Measurements from ENCODE around the gene ENTPD8.

DNA sequence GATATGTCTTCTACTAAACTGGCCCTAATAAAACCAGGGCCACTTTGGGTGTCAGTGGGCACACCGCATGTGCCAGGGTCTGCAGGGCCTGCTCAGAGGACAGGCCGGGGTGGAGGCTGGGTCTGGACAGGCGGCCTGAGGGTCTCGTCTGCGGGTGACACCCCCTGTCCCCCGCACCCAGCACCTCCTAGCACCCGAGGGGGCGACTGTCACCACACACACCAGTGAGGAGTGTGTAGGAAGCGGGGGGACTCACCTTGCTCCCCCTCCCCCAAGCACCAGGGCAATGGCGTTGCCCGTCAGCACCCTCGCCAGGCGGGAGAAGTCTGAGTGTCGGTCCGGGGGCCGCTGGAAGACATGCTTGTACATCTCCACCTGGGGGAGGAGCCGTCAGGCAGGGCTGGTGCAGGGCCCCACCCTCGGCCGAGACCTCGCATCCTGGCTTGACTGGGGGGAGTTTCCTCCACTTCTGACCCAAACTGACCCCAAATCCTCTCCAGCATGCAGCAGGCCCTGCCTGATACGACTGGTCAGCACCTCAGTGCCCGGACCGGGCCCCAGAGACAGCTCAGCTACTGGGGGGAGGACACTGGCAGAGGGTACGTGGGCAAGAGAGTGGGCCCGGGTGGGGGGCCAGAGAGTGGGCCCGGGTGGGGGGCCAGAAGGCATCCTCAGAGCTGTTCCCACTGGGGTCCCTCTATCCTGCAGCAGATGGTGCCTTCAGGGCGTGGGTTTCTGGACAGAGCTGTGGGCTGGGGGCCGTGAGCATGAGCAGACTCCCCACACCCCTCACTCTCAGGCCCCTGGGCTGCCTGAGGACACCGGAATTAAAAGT lies 36.8 kb upstream of the ENTPD8 start:
- TF ChIP-seq POLR2A (IDR thresholded peaks at IDR 0.05) (no peak), POLR2AphosphoS5 (IDR thresholded peaks at IDR 0.05) (no peak)
- TF ChIP-seq, protein P1, sequence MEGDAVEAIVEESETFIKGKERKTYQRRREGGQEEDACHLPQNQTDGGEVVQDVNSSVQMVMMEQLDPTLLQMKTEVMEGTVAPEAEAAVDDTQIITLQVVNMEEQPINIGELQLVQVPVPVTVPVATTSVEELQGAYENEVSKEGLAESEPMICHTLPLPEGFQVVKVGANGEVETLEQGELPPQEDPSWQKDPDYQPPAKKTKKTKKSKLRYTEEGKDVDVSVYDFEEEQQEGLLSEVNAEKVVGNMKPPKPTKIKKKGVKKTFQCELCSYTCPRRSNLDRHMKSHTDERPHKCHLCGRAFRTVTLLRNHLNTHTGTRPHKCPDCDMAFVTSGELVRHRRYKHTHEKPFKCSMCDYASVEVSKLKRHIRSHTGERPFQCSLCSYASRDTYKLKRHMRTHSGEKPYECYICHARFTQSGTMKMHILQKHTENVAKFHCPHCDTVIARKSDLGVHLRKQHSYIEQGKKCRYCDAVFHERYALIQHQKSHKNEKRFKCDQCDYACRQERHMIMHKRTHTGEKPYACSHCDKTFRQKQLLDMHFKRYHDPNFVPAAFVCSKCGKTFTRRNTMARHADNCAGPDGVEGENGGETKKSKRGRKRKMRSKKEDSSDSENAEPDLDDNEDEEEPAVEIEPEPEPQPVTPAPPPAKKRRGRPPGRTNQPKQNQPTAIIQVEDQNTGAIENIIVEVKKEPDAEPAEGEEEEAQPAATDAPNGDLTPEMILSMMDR (IDR thresholded peaks at IDR 0.05) = no peak

Data from breast epithelium (tissue), 3 donors.